ENCODE results near the gene ITLN2.
"Not testable (repeated sequence)": the region's sequence is repeated elsewhere in the genome, so short reads cannot be mapped to it uniquely, and the experiment has no call there.

Gene ITLN2

GRCh38 chr1:160904783-160905616, 49.6 kb downstream of the ITLN2 start:
- DNase-seq: no peak

GRCh38 chr1:160902251-160902650, 52.4 kb downstream of the ITLN2 start:
- not testable (repeated sequence) for DNase-seq

GRCh38 chr1:160901768-160902167, 52.8 kb downstream of the ITLN2 start:
- no peak for DNase-seq

- DNase-seq: not testable (repeated sequence)
Observed at GRCh38 chr1:160900683-160901082, 53.9 kb downstream of the ITLN2 start.
